Measurements from ENCODE around the gene TP53RK. TPM values are rescaled to one million over a fixed set of nuclear protein-coding genes. Genes with fewer than 3 reads are reported as not detected.

Gene TP53RK
- total and polyA plus RNA-seq, 3 experiments from 2014 or later: 14.1 to 17.4 (median 16.6) TPM

DNA sequence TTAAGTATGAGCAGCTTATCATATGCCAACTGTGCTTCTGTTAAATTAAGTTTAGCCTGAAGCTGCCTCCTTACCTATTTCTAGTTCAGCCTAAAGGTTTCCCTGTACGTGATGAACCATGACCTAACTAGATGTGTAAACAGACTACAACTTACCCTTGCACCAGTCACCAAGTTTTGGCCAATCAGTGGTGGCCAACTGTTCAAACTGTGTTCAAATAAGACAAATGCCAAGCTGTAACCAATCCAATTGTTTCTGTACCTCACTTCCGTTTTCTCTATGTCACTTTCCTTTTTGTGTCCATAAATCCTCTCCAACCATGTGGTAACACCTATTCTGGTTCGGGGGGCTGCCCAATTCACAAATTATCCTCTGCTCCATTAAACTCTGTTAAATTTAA is 14.2 kb upstream of the TP53RK start:
- ChIA-PET POLR2A (no interaction called here), CTCF (no interaction called here)
- H3K27me3 Mint-ChIP-seq: peaks cover 22 to 79% of the 10 kb centered on the region in 2 donors
- Histone ChIP-seq H3K4me3 (ENCODE audit: low read length) (no peak overlapping the region), H3K36me3 (ENCODE audit: insufficient read depth, low read length) (no peaks in the 10 kb centered on the region), H3K27me3 (ENCODE audit: insufficient read depth, low read length, poor library complexity, severe bottlenecking) (peaks cover 12% of the 10 kb centered on the region), H3K27ac (ENCODE audit: low read depth, low read length) (no peak overlapping the region), H3K9me3 (ENCODE audit: low read length) (no peaks in the 10 kb centered on the region), H3K4me1 (ENCODE audit: insufficient read depth, low read length) (no peaks in the 10 kb centered on the region)
- peaks cover 0 to 13% (median 9%) of the 10 kb centered on the region in 5 donors for H3K9me3 Mint-ChIP-seq
- no peak overlapping the region for H3K4me3 Mint-ChIP-seq
- H3K4me1 Mint-ChIP-seq: no peaks in the 10 kb centered on the region
- H3K36me3 Mint-ChIP-seq: no peaks in the 10 kb centered on the region
- H3K27ac Mint-ChIP-seq: no peak overlapping the region
- DNase-seq: no peak

DNA sequence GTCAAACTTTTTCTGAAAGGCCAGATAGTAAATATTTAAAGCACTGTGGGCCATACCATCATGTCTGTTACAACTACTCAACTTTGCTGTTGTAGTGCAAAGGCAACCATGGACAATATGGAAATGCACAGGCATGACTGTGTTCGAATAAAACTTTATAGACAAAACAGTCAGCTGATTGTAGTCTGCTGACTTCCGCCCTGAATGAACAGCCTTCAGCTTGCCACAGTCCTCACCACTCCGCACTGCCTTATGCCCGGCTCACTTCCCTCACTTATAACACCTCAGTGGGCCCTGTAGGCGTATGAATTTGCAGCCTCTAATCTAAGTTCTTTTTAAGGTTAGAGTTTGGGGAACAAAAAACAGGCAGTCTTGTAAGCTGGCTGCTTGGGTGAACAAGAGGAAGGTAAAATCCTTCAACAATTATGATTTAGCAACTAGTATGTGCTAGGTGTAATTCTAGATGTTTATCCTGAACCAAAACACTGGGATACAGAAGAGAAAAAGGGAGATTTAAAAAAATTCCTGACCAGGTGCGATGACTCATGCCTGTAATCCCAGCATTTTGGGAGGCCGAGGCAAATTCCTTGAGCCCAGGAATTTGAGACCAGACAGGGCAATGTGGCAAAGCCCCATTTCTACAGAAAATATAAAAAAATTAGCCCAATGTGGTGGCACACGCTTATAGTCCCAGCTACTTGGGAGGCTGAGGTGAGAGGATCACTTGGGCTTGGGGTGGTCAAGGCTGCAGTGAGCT is 13.4 kb upstream of the TP53RK start:
- H3K9me3 ChIP-seq (ENCODE audit: low read length): no peaks in the 10 kb centered on the region
- no peaks in the 10 kb centered on the region for H3K4me1 Mint-ChIP-seq
- H3K9me3 Mint-ChIP-seq: peaks cover 3 to 13% (median 9%) of the 10 kb centered on the region in 5 donors
- no peaks in the 10 kb centered on the region for H3K36me3 ChIP-seq (ENCODE audit: insufficient read depth, low read length)
- no peaks in the 10 kb centered on the region for H3K4me1 ChIP-seq (ENCODE audit: insufficient read depth, low read length)
- DNase-seq: no peak
- peaks cover 5% of the 10 kb centered on the region for H3K27me3 ChIP-seq (ENCODE audit: insufficient read depth, low read length, poor library complexity, severe bottlenecking)
- H3K27ac Mint-ChIP-seq: no peak overlapping the region
- peaks cover 0 to 4% (median 0%) of the 10 kb centered on the region in 3 donors for H3K36me3 Mint-ChIP-seq
- no peak overlapping the region for H3K27ac ChIP-seq (ENCODE audit: low read depth, low read length)
- H3K27me3 Mint-ChIP-seq: peaks cover 20 to 78% of the 10 kb centered on the region in 2 donors
- ChIA-PET POLR2A (no interaction called here), CTCF (interaction anchor here (0.6 kb wide), 1 partner anchor 16 kb away, joined by 3 read pairs; no protein-coding TSS in a partner anchor)
- no peak overlapping the region for H3K4me3 Mint-ChIP-seq
- no peak overlapping the region for H3K4me3 ChIP-seq (ENCODE audit: low read length)

DNA sequence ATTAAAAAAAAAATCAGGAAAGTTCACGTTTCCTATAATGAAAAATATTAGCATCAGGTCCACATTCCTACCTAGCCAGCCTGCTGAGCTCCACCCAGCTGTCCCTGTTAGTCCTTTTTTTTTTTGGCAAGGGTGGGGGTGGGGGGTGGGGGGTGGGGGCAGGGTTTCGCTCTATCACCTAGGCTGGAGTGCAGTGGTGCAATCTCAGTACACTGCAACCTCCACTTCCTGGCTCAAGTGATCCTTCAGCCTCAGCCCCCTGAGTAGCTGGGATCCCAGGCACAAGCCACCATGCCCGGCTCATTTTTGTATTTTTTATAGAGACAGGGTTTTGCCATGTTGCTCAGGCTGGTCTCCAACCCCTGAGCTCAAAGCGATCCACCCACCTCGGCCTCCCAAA is 12.7 kb upstream of the TP53RK start:
- no peak overlapping the region for H3K27ac ChIP-seq (ENCODE audit: low read depth, low read length)
- H3K9me3 ChIP-seq (ENCODE audit: low read length): no peaks in the 10 kb centered on the region
- Mint-ChIP-seq H3K36me3 (peaks cover 0 to 5% (median 0%) of the 10 kb centered on the region in 3 donors), H3K27me3 (peaks cover 23 to 77% of the 10 kb centered on the region in 2 donors), H3K4me1 (no peaks in the 10 kb centered on the region), H3K4me3 (no peak overlapping the region), H3K9me3 (peaks cover 3 to 12% (median 7%) of the 10 kb centered on the region in 5 donors), H3K27ac (no peak overlapping the region)
- ChIA-PET CTCF (no interaction called here), POLR2A (no interaction called here)
- no peak for DNase-seq
- no peaks in the 10 kb centered on the region for H3K4me1 ChIP-seq (ENCODE audit: insufficient read depth, low read length)
- H3K27me3 ChIP-seq (ENCODE audit: insufficient read depth, low read length, poor library complexity, severe bottlenecking): no peaks in the 10 kb centered on the region
- no peak overlapping the region for H3K4me3 ChIP-seq (ENCODE audit: low read length)
- no peaks in the 10 kb centered on the region for H3K36me3 ChIP-seq (ENCODE audit: insufficient read depth, low read length)

DNA sequence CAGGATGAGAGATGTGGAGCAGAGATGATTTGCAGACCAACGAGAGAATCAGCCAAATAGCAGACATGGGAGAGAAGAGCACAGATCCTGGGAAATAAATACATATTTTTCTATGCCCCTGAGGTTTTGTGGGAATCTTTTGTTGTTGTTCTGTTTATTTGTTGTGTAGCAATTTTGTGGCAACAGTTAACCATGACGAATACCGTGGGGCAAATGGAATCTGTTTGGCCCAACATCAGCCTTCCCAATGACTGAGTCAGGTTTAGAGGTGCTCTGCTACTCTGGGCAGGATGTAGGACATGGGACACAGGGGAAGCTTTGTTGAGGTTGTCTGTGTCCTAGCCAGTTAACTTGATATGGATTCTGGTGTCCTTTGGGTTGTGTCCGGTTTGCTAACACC is 12.3 kb upstream of the TP53RK start:
- Mint-ChIP-seq H3K9me3 (peaks cover 3 to 8% (median 3%) of the 10 kb centered on the region in 5 donors), H3K27ac (no peak overlapping the region), H3K36me3 (peaks cover 0 to 5% (median 0%) of the 10 kb centered on the region in 3 donors), H3K4me1 (no peaks in the 10 kb centered on the region), H3K4me3 (no peak overlapping the region), H3K27me3 (peaks cover 24 to 74% of the 10 kb centered on the region in 2 donors)
- DNase-seq: no peak
- no peak overlapping the region for H3K4me3 ChIP-seq (ENCODE audit: low read length)
- no peaks in the 10 kb centered on the region for H3K36me3 ChIP-seq (ENCODE audit: insufficient read depth, low read length)
- ChIA-PET POLR2A (no interaction called here), CTCF (no interaction called here)
- H3K27me3 ChIP-seq (ENCODE audit: insufficient read depth, low read length, poor library complexity, severe bottlenecking): no peaks in the 10 kb centered on the region
- H3K4me1 ChIP-seq (ENCODE audit: insufficient read depth, low read length): no peaks in the 10 kb centered on the region
- no peaks in the 10 kb centered on the region for H3K9me3 ChIP-seq (ENCODE audit: low read length)
- H3K27ac ChIP-seq (ENCODE audit: low read depth, low read length): no peak overlapping the region

DNA sequence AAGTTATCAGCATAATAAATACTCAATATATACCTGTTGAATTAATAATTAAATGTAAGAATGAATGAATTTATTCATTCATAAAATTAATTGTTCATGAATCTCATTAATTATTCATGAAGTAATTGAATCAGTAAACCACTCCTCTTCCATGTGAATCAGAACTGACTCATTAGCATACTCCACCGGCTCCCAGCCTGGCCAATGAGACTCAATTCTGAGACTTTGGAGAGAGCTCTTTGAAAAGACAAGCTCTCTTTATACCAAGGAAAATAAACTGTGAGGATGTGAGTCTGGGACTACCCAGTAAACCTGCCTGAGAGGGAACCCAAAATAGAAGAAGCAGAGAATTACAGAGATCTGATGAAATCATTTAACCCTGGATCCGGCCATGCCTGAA is 11.8 kb upstream of the TP53RK start:
- H3K4me3 Mint-ChIP-seq: no peak overlapping the region
- no peak overlapping the region for H3K4me3 ChIP-seq (ENCODE audit: low read length)
- peaks cover 0 to 5% (median 0%) of the 10 kb centered on the region in 3 donors for H3K36me3 Mint-ChIP-seq
- H3K4me1 Mint-ChIP-seq: no peaks in the 10 kb centered on the region
- no peaks in the 10 kb centered on the region for H3K9me3 ChIP-seq (ENCODE audit: low read length)
- H3K9me3 Mint-ChIP-seq: peaks cover 0 to 4% (median 2%) of the 10 kb centered on the region in 5 donors
- H3K27me3 Mint-ChIP-seq: peaks cover 23 to 74% of the 10 kb centered on the region in 2 donors
- H3K27me3 ChIP-seq (ENCODE audit: insufficient read depth, low read length, poor library complexity, severe bottlenecking): no peaks in the 10 kb centered on the region
- ChIA-PET POLR2A (no interaction called here), CTCF (no interaction called here)
- H3K36me3 ChIP-seq (ENCODE audit: insufficient read depth, low read length): no peaks in the 10 kb centered on the region
- H3K27ac ChIP-seq (ENCODE audit: low read depth, low read length): no peak overlapping the region
- H3K4me1 ChIP-seq (ENCODE audit: insufficient read depth, low read length): no peaks in the 10 kb centered on the region
- DNase-seq: no peak
- H3K27ac Mint-ChIP-seq: no peak overlapping the region

DNA sequence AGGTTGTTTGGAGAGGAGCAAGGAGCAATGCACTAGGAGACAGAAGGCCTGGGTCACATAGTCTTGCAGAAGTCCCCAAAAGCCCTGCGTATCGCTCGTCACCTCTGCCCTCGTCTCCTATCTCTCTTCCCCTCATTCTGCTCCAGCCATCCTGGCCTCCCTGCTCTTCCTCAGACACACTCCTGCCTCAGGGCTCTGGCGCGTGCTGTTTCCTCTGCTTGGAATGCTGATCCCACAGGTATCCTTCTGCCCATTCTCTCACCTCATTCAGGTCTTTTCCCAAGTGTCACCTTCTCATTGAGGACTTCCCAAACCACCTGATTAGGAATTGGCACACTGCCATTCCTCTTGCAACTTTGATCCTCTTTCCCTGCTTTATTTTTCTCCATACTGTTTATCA is 11.2 kb upstream of the TP53RK start:
- Mint-ChIP-seq H3K4me3 (no peak overlapping the region), H3K27ac (no peak overlapping the region), H3K4me1 (no peaks in the 10 kb centered on the region), H3K9me3 (peaks cover 0 to 4% (median 1%) of the 10 kb centered on the region in 5 donors), H3K27me3 (peaks cover 23 to 72% of the 10 kb centered on the region in 2 donors), H3K36me3 (peaks cover 0 to 5% (median 0%) of the 10 kb centered on the region in 3 donors)
- no peak for DNase-seq
- Histone ChIP-seq H3K36me3 (ENCODE audit: insufficient read depth, low read length) (no peaks in the 10 kb centered on the region), H3K27me3 (ENCODE audit: insufficient read depth, low read length, poor library complexity, severe bottlenecking) (no peaks in the 10 kb centered on the region), H3K4me3 (ENCODE audit: low read length) (no peak overlapping the region), H3K9me3 (ENCODE audit: low read length) (no peaks in the 10 kb centered on the region), H3K4me1 (ENCODE audit: insufficient read depth, low read length) (no peaks in the 10 kb centered on the region), H3K27ac (ENCODE audit: low read depth, low read length) (no peak overlapping the region)
- ChIA-PET CTCF (no interaction called here), POLR2A (no interaction called here)

DNA sequence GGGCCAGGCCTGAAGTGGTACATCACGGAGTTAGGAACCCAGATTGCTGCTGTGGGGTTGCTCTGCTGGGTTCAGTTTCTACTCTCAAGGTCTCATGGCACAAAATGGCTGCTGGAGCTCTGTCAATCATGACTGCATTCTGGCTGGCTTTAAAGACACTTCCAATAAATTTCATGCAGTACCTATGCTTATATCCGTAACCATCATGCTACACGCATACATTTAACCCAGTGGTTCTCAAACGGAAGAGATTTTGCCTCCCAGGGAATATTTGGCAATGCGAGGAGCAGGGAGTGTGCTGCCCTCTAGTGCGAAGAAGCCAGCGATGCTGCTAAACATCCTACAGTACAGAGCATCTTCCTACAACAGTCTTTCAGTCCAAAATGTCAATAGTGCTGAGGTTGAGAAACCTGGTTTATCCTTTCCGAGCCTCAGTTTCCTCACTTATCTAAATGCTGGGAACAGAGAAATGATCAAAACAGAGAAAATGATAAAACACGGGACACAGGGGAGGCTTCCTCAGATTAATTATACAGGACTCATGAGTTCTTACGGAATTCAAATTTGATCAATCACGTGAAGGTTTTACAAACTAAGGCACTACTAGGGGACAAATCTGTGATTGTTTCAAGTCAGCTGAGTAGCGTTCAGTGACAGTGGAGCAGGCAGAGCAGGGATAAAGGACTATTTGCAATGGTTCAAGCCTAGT is 10.6 kb upstream of the TP53RK start:
- no peak for DNase-seq
- ChIA-PET CTCF (no interaction called here), POLR2A (no interaction called here)
- no peak overlapping the region for H3K27ac Mint-ChIP-seq
- Histone ChIP-seq H3K9me3 (ENCODE audit: low read length) (no peaks in the 10 kb centered on the region), H3K36me3 (ENCODE audit: insufficient read depth, low read length) (no peaks in the 10 kb centered on the region), H3K27ac (ENCODE audit: low read depth, low read length) (no peak overlapping the region), H3K27me3 (ENCODE audit: insufficient read depth, low read length, poor library complexity, severe bottlenecking) (no peaks in the 10 kb centered on the region), H3K4me1 (ENCODE audit: insufficient read depth, low read length) (no peaks in the 10 kb centered on the region), H3K4me3 (ENCODE audit: low read length) (no peak overlapping the region)
- no peaks in the 10 kb centered on the region for H3K4me1 Mint-ChIP-seq
- H3K27me3 Mint-ChIP-seq: peaks cover 23 to 67% of the 10 kb centered on the region in 2 donors
- H3K4me3 Mint-ChIP-seq: no peak overlapping the region
- H3K9me3 Mint-ChIP-seq: peaks cover 0 to 4% (median 1%) of the 10 kb centered on the region in 5 donors
- peaks cover 0 to 5% (median 0%) of the 10 kb centered on the region in 3 donors for H3K36me3 Mint-ChIP-seq

DNA sequence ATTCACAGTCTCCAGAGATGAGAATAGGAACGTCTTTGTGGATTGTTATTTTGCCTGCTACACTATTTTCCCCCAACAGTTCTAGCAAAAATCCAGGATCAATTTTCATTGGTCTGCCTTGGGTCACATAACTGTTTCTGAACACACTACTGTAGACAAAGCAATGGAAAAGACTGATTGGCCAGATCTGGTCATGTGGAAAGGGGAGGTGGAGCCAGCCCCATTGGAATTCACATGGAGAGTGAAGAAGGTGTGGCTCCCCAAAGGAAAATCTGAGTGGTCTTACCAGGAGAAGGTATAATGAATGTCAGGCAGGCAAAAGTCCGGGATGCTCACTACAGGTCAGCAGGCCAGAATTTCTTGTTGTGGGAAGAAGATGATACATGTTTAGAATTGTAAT is 9.5 kb upstream of the TP53RK start:
- ChIA-PET POLR2A (no interaction called here), CTCF (no interaction called here)
- H3K27ac ChIP-seq (ENCODE audit: low read depth, low read length): no peak overlapping the region
- H3K4me3 Mint-ChIP-seq: no peak overlapping the region
- peak overlapping the region in 1 of 8 donors; percentile 72 for H3K27ac Mint-ChIP-seq
- no peak overlapping the region for H3K4me3 ChIP-seq (ENCODE audit: low read length)
- H3K4me1 ChIP-seq (ENCODE audit: insufficient read depth, low read length): no peaks in the 10 kb centered on the region
- DNase-seq: no peak
- no peaks in the 10 kb centered on the region for H3K27me3 ChIP-seq (ENCODE audit: insufficient read depth, low read length, poor library complexity, severe bottlenecking)
- H3K9me3 Mint-ChIP-seq: peaks cover 0 to 4% (median 1%) of the 10 kb centered on the region in 5 donors
- H3K4me1 Mint-ChIP-seq: peaks cover 0 to 5% (median 4%) of the 10 kb centered on the region in 3 donors
- peaks cover 0 to 5% (median 0%) of the 10 kb centered on the region in 3 donors for H3K36me3 Mint-ChIP-seq
- no peaks in the 10 kb centered on the region for H3K9me3 ChIP-seq (ENCODE audit: low read length)
- peaks cover 18 to 58% of the 10 kb centered on the region in 2 donors for H3K27me3 Mint-ChIP-seq
- H3K36me3 ChIP-seq (ENCODE audit: insufficient read depth, low read length): no peaks in the 10 kb centered on the region
